Activated naive CD8-positive, alpha-beta T cell treated with anti-CD3 and anti-CD28 coated beads for 36 hours (primary cell): ENCODE results near the gene THRAP3. TPM values are rescaled to one million over a fixed set of nuclear protein-coding genes. Genes with fewer than 3 reads are reported as not detected.
"Not testable (repeated sequence)": the region's sequence is repeated elsewhere in the genome, so short reads cannot be mapped to it uniquely, and the experiment has no call there.

Experiments used
- DNase-seq: peaks from one replicate; pipeline ENCODE4 v3.0.0; 2021
- H3K27ac Mint-ChIP-seq: one replicate; pipeline ENCODE4 v1.8.0; 2022; ENCODE audit warnings: mild to moderate bottlenecking, moderate library complexity, mixed read lengths
- H3K27me3 Mint-ChIP-seq: one replicate; pipeline ENCODE4 v1.8.0; 2022; ENCODE audit warnings: mild to moderate bottlenecking, mixed read lengths
- H3K36me3 Mint-ChIP-seq: one replicate; pipeline ENCODE4 v1.8.0; 2021; ENCODE audit warnings: mild to moderate bottlenecking, mixed read lengths
- H3K4me1 Mint-ChIP-seq: one replicate; pipeline ENCODE4 v1.8.0; 2021; ENCODE audit warnings: mixed read lengths
- H3K4me3 Mint-ChIP-seq: one replicate; pipeline ENCODE4 v1.8.0; 2022; ENCODE audit warnings: mild to moderate bottlenecking, moderate library complexity, mixed read lengths
- H3K9me3 Mint-ChIP-seq: one replicate; pipeline ENCODE4 v1.8.0; 2022; ENCODE audit warnings: mixed read lengths
- total RNA-seq, 2 experiments: library from RNA; stranded (reverse); gene quantifications; one replicate each; pipeline ENCODE4 v1.2.3, GENCODE V29; 2021

Gene THRAP3, protein sequence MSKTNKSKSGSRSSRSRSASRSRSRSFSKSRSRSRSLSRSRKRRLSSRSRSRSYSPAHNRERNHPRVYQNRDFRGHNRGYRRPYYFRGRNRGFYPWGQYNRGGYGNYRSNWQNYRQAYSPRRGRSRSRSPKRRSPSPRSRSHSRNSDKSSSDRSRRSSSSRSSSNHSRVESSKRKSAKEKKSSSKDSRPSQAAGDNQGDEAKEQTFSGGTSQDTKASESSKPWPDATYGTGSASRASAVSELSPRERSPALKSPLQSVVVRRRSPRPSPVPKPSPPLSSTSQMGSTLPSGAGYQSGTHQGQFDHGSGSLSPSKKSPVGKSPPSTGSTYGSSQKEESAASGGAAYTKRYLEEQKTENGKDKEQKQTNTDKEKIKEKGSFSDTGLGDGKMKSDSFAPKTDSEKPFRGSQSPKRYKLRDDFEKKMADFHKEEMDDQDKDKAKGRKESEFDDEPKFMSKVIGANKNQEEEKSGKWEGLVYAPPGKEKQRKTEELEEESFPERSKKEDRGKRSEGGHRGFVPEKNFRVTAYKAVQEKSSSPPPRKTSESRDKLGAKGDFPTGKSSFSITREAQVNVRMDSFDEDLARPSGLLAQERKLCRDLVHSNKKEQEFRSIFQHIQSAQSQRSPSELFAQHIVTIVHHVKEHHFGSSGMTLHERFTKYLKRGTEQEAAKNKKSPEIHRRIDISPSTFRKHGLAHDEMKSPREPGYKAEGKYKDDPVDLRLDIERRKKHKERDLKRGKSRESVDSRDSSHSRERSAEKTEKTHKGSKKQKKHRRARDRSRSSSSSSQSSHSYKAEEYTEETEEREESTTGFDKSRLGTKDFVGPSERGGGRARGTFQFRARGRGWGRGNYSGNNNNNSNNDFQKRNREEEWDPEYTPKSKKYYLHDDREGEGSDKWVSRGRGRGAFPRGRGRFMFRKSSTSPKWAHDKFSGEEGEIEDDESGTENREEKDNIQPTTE
- 100 to 1,000 TPM; 159 TPM for total RNA-seq

DNA sequence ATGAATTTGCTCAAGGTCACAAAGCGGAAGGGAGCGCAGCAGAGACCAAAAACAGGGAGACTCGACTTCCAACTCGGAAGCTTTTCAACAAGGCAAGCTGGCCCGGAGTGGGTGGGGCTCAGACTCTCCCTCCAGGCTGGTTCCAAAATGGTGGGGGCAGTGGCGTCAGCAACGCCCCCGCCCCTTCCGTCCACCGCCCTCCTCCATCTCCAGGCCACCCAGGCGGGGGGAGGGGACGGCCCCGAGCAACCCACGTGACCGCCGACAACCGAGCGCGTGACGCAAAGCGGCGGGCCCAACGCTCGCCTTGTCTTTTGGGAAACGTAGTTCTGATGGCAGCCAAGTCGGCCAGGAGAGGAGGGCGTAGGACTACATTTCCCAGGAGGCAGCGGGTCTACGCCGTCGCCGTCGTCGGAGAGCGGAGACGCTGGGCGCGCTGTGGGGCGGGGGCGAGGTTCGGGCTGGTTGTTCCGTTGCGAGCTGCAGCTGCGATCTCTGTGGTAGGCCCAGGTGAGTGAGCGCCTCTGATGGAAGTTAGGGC is at the start of gene THRAP3:
TSS of gene THRAP3 (plus strand) at position 448 of the 541 bp plus-strand sequence. CDS start 58,121 bp downstream, outside the sequence.
- Mint-ChIP-seq H3K27ac (peak within 1 kb of the TSS; percentile 99), H3K27me3 (no peaks in the 10 kb centered on the region), H3K36me3 (peaks cover 24% of the 10 kb centered on the region), H3K9me3 (no peaks in the 10 kb centered on the region), H3K4me1 (peaks cover 21% of the 10 kb centered on the region), H3K4me3 (peak within 1 kb of the TSS; percentile 93)
- peak; percentile 100 for DNase-seq

DNA sequence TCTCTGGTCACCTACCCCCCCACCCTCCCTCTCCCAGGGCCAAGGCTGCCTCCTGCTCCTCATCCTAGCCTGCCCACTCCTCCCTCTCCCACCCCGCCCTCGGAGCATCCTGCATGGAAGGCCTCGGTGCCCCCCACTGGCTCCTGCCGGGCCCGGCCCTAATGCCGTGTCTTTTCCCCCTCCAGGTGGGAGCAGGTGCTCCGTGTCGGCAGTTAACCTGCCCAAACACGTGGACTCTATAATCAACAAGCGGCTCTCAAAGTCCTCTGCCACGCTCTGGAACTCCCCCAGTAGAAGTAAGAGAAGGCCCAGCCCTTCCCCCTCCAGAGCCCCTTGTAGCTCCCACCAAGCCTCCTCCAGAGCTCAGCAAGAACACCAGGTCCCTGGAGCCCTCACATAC is 49.5 kb upstream of the THRAP3 start:
- DNase-seq = no peak
- Mint-ChIP-seq H3K27me3 (no peaks in the 10 kb centered on the region), H3K4me1 (peaks cover 11% of the 10 kb centered on the region), H3K27ac (no peak overlapping the region), H3K4me3 (no peak overlapping the region), H3K9me3 (no peaks in the 10 kb centered on the region), H3K36me3 (peaks cover 2% of the 10 kb centered on the region)

DNA sequence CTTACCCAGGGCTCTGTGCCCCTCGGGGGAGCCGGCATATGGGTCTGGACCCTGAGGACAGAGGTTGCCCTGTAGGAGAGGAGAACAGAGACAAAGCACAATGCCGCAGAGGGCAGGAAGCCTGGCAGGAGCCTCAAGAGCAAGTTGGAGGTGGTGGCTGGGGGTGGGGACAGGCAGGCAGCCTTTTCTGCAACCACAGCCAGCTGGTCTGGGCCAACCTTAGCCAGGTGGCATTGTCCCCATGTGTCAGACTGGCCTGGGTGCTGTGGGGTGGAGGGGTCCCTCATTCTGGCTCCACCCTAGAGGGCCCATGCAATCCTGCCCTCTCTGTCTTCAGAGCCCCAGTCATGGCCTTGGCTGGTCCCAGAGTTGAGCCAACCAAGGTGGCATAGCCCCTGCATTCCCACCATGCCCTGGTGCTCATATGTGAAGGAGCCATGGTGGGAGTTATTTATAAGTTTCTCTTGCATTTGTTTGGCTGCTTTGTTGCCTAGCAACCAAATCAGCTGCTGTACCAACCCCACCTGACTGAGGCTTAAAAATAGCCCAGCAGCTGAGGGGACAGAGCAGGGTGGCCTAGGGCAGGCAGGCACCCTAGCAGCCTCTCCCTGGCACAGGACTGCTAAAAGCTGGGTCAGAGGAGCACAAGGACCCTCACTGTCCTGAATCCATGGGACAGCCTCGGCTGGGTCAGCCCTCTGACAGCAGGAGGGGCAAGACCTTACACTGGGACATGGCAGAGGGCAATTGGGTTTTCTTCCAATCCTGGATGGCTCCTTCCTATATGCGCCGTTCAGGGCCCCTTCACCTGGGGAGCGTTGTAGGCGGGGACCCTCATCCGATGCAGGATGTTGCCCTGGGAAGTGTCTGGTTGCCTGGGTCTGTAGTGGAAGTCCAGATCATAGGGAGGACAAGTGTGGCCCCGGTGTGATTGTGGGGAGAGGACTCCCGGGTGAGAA is 48.8 kb upstream of the THRAP3 start:
- H3K4me3 Mint-ChIP-seq = no peak overlapping the region
- no peaks in the 10 kb centered on the region for H3K27me3 Mint-ChIP-seq
- H3K4me1 Mint-ChIP-seq = peaks cover 11% of the 10 kb centered on the region
- no peaks in the 10 kb centered on the region for H3K9me3 Mint-ChIP-seq
- no peak for DNase-seq
- H3K27ac Mint-ChIP-seq = no peak overlapping the region
- H3K36me3 Mint-ChIP-seq = peaks cover 8% of the 10 kb centered on the region

DNA sequence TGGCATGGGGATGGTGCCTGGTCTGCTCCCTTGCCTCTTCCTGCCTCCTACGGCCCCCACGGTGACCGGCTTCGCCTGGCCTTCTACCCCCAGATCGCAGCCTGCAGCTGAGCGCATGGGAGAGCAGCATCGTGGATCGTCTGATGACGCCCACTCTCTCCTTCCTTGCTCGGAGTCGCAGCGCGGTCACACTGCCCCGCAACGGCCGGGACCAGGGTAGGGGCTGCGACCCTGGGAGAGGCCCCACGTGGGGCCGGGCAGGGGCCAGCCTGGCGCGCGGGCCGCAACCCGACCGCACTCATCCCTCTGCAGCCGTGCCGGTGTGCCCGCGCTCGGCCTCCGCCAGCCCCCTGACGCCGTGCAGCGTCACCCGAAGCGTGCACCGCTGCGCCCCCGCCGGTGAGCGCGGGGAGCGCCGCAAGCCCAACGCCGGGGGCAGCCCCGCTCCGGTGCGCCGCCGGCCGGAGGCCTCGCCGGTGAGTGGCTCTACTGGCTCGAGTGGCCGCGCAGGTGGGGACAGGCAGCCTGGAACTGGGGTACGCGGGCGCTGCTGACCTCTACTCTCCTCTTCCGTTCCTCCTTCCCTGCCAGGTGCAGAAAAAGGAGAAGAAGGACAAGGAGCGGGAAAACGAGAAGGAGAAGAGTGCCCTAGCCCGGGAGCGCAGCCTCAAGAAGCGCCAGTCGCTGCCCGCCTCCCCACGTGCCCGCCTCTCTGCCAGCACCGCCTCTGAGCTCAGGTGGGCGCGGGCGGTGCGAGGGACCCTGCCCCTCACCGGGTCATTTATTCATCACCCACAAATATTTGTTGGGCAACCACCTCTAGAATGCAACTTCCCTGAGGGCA is 47.9 kb upstream of the THRAP3 start:
- H3K4me1 Mint-ChIP-seq = peaks cover 11% of the 10 kb centered on the region
- no peak for DNase-seq
- H3K27ac Mint-ChIP-seq = no peak overlapping the region
- no peak overlapping the region for H3K4me3 Mint-ChIP-seq
- H3K9me3 Mint-ChIP-seq = no peaks in the 10 kb centered on the region
- H3K36me3 Mint-ChIP-seq = peaks cover 16% of the 10 kb centered on the region
- no peaks in the 10 kb centered on the region for H3K27me3 Mint-ChIP-seq

DNA sequence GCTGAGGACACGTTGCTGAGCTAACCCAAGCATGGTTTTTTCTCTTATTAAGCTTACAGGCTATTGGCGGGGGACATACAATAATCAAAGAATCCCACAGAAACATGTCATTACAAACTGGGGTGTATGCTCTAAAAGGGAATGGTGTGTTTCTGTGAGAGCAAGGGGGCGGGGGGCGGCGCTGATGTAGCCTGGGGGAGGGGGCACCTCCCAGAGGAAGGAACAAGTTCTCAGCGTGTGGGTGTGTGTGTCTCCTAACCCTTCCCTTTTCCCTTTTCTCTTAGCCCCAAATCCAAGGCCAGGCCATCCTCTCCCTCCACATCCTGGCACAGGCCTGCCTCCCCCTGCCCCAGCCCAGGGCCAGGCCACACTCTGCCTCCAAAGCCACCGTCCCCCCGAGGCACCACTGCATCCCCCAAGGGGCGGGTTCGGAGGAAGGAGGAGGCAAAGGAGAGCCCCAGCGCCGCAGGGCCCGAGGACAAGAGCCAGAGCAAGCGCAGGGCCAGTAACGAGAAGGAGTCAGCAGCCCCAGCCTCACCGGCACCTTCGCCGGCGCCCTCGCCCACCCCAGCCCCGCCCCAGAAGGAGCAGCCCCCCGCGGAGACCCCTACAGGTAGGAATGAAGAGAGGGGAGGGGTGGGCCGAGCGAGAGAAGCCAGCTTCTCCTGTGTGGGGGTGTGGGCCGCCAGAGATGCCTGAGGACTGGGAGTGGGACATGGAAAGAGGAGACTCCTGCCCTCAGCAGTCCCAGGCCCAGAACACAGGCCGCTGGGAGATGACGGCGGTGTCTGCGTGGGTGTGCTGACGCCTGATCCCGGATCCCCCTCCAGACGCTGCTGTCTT is 46.4 kb upstream of the THRAP3 start:
- Mint-ChIP-seq H3K36me3 (peaks cover 18% of the 10 kb centered on the region), H3K4me1 (peaks cover 8% of the 10 kb centered on the region), H3K27me3 (no peaks in the 10 kb centered on the region), H3K4me3 (no peak overlapping the region), H3K27ac (no peak overlapping the region), H3K9me3 (no peaks in the 10 kb centered on the region)
- no peak for DNase-seq

DNA sequence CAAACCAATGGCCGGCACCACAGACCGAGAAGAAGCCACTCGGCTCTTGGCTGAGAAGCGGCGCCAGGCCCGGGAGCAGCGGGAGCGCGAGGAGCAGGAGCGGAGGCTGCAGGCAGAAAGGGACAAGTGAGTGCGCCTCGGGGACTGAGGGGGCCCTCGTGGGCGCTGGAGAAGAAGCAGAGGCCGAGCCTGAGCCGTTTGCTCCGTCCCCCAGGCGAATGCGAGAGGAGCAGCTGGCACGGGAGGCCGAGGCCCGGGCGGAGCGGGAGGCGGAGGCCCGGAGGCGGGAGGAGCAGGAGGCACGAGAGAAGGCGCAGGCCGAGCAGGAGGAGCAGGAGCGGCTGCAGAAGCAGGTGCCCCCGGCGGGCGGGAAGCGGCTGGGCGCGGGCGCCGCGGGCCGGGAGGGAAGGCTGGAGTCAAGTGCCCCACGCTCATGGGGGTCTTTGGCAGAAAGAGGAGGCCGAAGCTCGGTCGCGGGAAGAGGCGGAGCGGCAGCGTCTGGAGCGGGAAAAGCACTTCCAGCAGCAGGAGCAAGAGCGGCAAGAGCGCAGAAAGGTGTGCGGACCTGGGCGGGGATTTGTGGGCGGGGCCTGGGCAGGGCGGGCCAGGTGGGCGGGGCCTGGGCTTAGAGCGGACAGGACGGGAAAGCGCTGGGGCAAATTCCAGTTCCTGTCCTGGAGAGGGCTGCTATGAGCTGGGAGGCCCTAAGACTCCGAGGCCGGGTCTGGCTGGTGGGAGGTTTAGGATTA is 45.6 kb upstream of the THRAP3 start:
- H3K9me3 Mint-ChIP-seq = no peaks in the 10 kb centered on the region
- no peaks in the 10 kb centered on the region for H3K27me3 Mint-ChIP-seq
- H3K4me3 Mint-ChIP-seq = no peak overlapping the region

DNA sequence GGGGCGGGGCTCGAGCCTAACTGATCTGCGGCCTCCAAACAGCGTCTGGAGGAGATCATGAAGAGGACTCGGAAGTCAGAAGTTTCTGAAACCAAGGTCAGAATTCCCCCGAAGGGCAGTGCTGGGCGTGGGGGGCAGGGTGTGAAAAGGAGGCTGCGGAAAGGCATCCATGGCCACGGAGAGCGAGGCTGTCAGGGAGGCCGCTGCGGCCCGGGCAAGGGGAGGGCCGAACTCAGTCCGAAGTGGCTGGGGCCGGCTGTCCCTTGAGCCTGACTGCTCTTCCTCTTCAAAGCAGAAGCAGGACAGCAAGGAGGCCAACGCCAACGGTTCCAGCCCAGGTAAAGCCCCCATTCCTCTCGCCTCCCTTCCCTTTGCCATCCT is 45.0 kb upstream of the THRAP3 start:
- Mint-ChIP-seq H3K36me3 (peaks cover 18% of the 10 kb centered on the region), H3K9me3 (no peaks in the 10 kb centered on the region), H3K4me3 (no peak overlapping the region), H3K27ac (no peak overlapping the region), H3K27me3 (no peaks in the 10 kb centered on the region), H3K4me1 (no peaks in the 10 kb centered on the region)
- no peak for DNase-seq

More for the DNA sequence above, 45.6 kb upstream of the THRAP3 start:
- no peak for DNase-seq
- Mint-ChIP-seq H3K36me3 (peaks cover 18% of the 10 kb centered on the region), H3K27ac (peak overlapping the region; percentile 58), H3K4me1 (peaks cover 3% of the 10 kb centered on the region)

DNA sequence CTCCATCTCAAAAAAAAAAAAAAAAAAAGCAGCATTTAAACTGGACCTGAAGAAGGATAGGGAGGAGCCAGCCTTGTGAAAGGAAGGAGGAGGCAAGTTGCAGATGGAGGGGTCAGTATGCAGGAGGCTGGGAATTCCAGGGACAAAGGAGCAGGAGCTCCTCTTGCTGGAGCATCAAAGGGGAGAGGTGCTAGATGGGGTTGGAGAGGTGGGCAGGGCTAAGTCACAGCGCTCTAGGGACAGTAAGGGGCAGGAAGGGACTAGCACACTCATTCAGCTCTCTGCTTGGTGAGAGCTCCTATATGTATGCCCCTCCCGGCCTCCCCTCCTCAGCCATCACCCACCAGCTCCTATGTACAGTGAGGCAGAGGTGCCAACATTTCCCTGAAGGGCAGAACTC is 41.5 kb upstream of the THRAP3 start:
- Mint-ChIP-seq H3K4me1 (no peaks in the 10 kb centered on the region), H3K4me3 (no peak overlapping the region), H3K36me3 (peaks cover 18% of the 10 kb centered on the region), H3K27ac (peak overlapping the region; percentile 56), H3K9me3 (no peaks in the 10 kb centered on the region), H3K27me3 (no peaks in the 10 kb centered on the region)
- DNase-seq = no peak

DNA sequence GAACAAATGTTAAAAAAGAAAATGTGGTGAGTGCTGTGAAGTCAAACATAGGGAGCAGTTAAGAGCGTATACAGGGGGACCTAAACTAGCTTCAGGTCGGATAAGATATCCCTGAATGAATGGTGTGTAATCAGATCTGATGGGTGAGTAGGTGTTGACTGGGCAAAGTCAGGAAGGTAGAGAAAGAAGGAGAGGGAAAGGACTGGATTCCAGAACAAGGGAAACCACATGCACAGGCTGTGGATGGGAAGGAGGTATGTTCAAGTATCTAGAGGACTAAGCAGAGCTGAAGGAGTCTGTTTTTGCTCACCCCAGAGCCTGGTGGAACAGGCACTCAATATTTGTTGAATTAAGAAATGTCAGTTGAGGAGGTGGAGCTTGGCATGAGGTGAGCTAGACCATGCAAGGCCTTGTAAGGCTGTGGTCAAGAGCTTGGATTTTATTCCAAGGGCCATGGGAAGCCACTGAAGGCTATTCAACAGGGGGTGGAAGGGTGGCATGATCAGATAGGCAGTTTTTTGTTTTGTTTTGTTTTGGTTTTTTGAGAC is 40.9 kb upstream of the THRAP3 start:
- Mint-ChIP-seq H3K36me3 (peaks cover 18% of the 10 kb centered on the region), H3K9me3 (no peaks in the 10 kb centered on the region), H3K27ac (peak overlapping the region; percentile 5)

DNA sequence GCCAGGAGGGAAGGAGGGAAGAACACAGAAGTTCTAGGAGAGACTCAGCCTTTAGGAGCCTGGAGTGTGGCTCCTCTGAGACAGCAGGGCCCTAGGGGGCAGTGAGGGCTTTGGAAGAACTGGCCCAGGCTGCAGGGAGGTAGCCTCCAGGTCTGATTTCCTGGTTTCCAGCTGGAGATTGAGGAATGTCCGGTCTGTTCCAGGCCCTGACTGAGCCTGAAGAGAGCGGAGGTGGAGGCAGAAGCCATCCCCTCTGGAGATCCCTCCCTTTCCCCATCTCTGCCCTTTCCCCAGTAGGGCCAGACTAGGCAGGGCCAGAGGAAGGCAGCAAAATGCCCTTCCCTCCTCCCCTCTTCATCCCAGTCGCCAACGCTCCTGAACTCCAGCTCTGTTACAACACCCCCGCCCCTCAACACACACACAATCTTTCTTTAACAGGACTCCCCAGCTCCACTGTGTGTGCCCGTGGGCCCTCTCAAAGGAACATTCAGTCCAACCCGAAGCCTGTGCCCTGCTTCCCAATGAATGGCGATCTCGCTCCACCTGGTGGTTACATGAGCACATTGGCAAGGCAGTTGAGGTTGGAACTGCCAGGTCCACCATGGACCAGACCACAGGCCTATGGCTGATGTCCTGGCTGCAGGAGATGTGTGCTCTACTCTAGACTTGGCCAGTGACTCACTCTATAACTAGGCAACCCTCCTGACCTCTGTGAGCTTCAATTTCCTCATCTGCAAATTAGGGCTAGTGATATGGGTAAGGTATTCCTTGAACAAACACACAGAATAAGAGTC is 36.2 kb upstream of the THRAP3 start:
- Mint-ChIP-seq H3K27me3 (no peaks in the 10 kb centered on the region), H3K27ac (peak overlapping the region; percentile 9), H3K9me3 (no peaks in the 10 kb centered on the region), H3K4me3 (no peak overlapping the region), H3K4me1 (peaks cover 3% of the 10 kb centered on the region), H3K36me3 (no peaks in the 10 kb centered on the region)
- peak; percentile 77 for DNase-seq

More for the DNA sequence above, 40.9 kb upstream of the THRAP3 start:
- no peaks in the 10 kb centered on the region for H3K27me3 Mint-ChIP-seq
- no peak for DNase-seq
- peaks cover 3% of the 10 kb centered on the region for H3K4me1 Mint-ChIP-seq
- H3K4me3 Mint-ChIP-seq = no peak overlapping the region

DNA sequence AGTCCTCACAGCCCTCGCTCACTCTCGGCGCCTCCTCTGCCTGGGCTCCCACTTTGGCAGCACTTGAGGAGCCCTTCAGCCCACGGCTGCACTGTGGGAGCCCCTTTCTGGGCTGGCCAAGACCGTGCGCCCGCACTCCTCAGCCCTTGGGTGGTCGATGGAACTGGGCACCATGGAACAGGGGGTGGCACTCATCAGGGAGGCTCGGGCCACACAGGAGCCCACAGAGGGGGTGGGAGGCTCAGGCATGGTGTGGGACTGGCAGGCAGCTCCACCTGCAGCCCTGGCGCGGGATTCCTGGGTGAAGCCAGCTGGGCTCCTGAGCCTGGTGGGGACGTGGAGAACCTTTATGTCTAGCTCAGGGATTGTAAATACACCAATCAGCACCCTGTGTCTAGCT is 27.4 kb upstream of the THRAP3 start:
- not testable (repeated sequence) for H3K36me3 Mint-ChIP-seq, H3K27me3 Mint-ChIP-seq, H3K4me1 Mint-ChIP-seq, H3K9me3 Mint-ChIP-seq, H3K4me3 Mint-ChIP-seq, DNase-seq, H3K27ac Mint-ChIP-seq
